Subcutaneous abdominal adipose tissue (tissue), 5 donors: Measurements from ENCODE around the gene MYT1.
"Not testable (repeated sequence)": the region's sequence is repeated elsewhere in the genome, so short reads cannot be mapped to it uniquely, and the experiment has no call there.

Source experiments
- H3K27ac ChIP-seq: one replicate; pipeline ENCODE4 v1.7.0; 2013; ENCODE audit warnings: low read depth, mild to moderate bottlenecking, inconsistent platforms, low read length, moderate library complexity
- H3K27me3 ChIP-seq, 5 donors: one replicate each; pipeline ENCODE4 v1.7.0; 2013; ENCODE audit warnings: low read length in 5 of 5, inconsistent platforms in 1 of 5; ENCODE audit not compliant: control insufficient read depth in 5 of 5, insufficient read depth in 4 of 5
- H3K36me3 ChIP-seq, 5 donors: one replicate each; pipeline ENCODE4 v1.7.0; 2013; ENCODE audit warnings: low read length in 5 of 5; ENCODE audit not compliant: control insufficient read depth in 5 of 5, insufficient read depth in 5 of 5
- H3K4me1 ChIP-seq, 5 donors: one replicate each; pipeline ENCODE4 v1.7.0; 2013; ENCODE audit warnings: low read length in 5 of 5, mild to moderate bottlenecking in 3 of 5, moderate library complexity in 1 of 5; ENCODE audit not compliant: control insufficient read depth in 5 of 5, insufficient read depth in 5 of 5
- H3K4me3 ChIP-seq, 5 donors: one replicate each; pipeline ENCODE4 v1.7.0; 2013; ENCODE audit warnings: low read length in 5 of 5, low read depth in 1 of 5
- H3K9ac ChIP-seq, 5 donors: one replicate each; pipeline ENCODE4 v1.7.0; 2013; ENCODE audit warnings: low read length in 5 of 5, mild to moderate bottlenecking in 4 of 5, moderate library complexity in 3 of 5
- H3K9me3 ChIP-seq, 5 donors: one replicate each; pipeline ENCODE4 v1.7.0; 2013; ENCODE audit warnings: low read length in 5 of 5; ENCODE audit not compliant: control insufficient read depth in 5 of 5
- donor health status: healthy.
- donor health status: healthy.
- donor health status: healthy.
- donor health status: healthy.
- donor health status: healthy.

Gene MYT1

DNA sequence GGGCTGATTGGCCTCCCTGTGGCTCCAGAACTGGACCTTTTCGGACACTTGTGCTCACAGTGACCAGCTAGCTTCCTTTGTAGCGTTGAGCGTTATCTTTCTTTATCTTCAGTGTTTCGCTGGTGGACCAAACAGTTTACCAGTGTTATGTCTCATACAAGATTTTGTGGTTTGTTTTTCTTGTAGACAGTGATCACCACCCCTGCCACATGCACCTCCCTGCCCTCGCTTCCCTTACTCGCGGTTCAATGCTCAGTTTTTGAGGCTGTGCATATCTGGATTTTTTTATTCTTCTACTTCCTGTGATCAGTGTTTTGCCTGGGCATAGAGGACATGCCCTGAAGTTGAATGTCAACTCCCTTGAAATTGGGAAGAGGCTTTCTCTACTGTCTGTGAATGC lies 16.4 kb downstream of the MYT1 start:
- H3K9ac ChIP-seq, result no peak overlapping the region

GRCh38 chr20:64181391-64181790 lies 17.1 kb downstream of the MYT1 start:
- no peak overlapping the region for H3K4me3 ChIP-seq
- H3K9ac ChIP-seq, result no peak overlapping the region
- H3K36me3 ChIP-seq, result no peaks in the 10 kb centered on the region
- peaks cover 0 to 4% (median 0%) of the 10 kb centered on the region in 5 donors for H3K4me1 ChIP-seq
- H3K27me3 ChIP-seq, result peaks cover 0 to 8% (median 3%) of the 10 kb centered on the region in 5 donors
- H3K27ac ChIP-seq, result no peak overlapping the region
- peaks cover 0 to 4% (median 0%) of the 10 kb centered on the region in 5 donors for H3K9me3 ChIP-seq

More for the DNA sequence above, 16.4 kb downstream of the MYT1 start:
- no peak overlapping the region for H3K4me3 ChIP-seq
- H3K4me1 ChIP-seq, result peaks cover 0 to 4% (median 0%) of the 10 kb centered on the region in 5 donors
- peaks cover 0 to 4% (median 0%) of the 10 kb centered on the region in 5 donors for H3K9me3 ChIP-seq
- H3K27ac ChIP-seq, result no peak overlapping the region
- H3K36me3 ChIP-seq, result no peaks in the 10 kb centered on the region
- H3K27me3 ChIP-seq, result peaks cover 0 to 8% (median 3%) of the 10 kb centered on the region in 5 donors

DNA sequence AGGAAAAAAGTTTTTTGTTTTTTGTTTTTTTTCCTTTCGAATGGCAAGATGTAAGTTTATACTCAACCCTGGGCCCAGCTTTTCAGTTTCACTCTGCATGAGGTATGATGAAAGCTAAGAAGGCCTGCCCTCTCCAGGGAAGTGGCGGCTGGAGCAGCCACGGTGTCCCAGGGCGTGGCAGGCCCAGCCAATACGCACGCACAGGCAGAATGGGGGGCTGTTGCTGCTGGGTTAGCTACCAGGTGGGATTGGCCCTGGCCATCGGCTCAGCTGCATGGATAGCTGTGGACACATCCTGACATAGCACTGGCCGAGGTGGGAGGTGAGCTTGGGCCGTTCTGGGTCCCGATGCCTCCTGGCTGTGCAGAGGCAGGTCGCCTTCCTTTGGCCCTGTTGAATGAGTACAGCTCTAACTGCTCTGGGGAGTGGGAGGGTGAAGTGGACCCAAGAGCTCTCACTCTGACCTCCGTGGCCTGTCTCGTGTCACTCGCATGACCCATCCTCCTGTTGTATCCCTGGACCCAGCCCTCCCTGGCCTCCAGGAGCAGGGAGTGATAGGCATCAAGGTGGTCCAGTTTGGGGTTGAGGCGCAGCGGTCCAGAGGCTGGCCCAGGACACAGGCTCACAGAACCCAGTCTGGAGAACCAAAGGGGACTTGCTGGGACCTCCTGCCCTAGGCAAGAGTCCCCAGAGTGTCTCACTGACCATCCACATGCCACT lies 18.1 kb downstream of the MYT1 start:
- Histone ChIP-seq H3K4me1 (no peaks in the 10 kb centered on the region), H3K27ac (no peak overlapping the region), H3K9ac (no peak overlapping the region), H3K9me3 (peaks cover 0 to 4% (median 0%) of the 10 kb centered on the region in 5 donors), H3K27me3 (peaks cover 0 to 6% (median 3%) of the 10 kb centered on the region in 5 donors), H3K4me3 (no peak overlapping the region), H3K36me3 (no peaks in the 10 kb centered on the region)

DNA sequence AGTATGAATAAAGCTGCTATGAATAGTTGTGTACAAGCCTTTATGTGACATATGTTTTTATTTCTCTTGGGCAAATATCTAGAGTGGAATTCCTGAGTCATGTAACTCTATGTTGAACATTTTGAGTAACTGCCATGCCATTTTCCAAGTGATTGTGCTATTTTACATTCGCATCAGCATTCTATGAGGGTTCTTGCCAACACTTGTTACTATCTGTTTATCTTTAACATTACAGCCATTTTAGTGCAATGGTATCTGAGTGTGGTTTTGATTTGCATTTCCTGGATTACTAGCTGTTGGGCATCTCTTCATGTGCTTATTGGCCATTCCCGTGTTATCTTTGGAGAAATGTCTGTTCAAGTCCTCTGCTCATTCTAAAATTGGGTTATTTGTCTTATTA lies 19.1 kb downstream of the MYT1 start:
- Histone ChIP-seq H3K27ac (no peak overlapping the region), H3K4me3 (no peak overlapping the region), H3K9ac (no peak overlapping the region), H3K4me1 (no peaks in the 10 kb centered on the region), H3K27me3 (peaks cover 0 to 6% (median 0%) of the 10 kb centered on the region in 5 donors), H3K36me3 (no peaks in the 10 kb centered on the region), H3K9me3 (peaks cover 0 to 4% (median 0%) of the 10 kb centered on the region in 5 donors)

DNA sequence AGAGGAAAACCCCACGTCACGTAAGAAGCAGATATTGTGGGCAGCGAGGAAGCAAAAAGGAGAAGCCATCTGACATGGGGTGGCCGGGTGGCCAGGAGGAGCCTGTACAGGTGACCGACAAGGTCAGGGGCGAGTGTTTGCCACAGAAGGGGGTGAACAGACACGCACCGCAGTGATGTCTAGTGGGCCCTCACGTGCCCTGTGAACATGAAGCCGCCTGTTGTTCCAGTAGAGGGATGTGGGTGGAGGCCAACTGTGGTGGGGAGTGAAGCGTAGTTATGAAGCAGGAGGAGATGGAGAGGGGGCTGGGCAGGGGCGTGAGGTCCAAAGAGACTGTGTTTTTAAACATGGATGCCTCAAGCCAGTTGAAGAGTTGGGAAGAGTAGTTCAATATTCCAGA lies 20.5 kb downstream of the MYT1 start:
- Histone ChIP-seq H3K9me3 (peaks cover 0 to 4% (median 0%) of the 10 kb centered on the region in 5 donors), H3K27me3 (peaks cover 0 to 7% (median 3%) of the 10 kb centered on the region in 5 donors), H3K4me3 (no peak overlapping the region), H3K27ac (no peak overlapping the region), H3K9ac (no peak overlapping the region), H3K4me1 (peaks cover 0 to 13% (median 0%) of the 10 kb centered on the region in 5 donors), H3K36me3 (no peaks in the 10 kb centered on the region)

DNA sequence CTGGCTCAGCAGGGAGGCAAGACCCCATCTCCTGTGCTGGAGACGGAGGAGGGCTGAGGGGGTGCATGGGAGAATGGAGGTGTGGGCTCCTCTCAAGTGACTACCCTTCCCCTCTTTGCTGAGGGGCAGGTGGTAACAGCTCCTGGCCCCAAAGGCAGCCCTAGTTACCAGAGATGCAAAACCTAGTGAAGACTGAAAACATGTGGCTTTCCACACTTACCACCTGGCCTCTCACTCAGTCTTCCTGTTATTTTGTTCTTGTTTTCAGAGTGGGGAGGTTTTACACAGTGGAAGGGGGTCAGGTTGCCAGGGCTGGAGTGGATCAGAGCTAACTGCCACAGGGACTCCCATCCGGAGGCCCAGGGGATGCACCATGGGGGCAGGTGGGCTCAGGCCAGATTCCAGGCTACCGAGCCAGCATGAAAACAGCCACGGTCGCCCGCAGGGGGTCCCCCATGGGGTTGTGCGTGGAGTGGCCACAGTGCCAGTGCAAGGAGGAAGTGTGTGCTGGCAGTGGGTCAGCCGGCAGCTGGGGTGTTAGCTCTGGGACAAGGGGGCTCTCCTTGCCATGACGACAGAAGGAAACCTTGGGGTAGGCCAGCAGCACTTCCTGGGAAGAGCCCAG lies 21.1 kb downstream of the MYT1 start:
- Histone ChIP-seq H3K4me1 (peaks cover 0 to 13% (median 0%) of the 10 kb centered on the region in 5 donors), H3K27me3 (peaks cover 0 to 7% (median 3%) of the 10 kb centered on the region in 5 donors), H3K4me3 (no peak overlapping the region), H3K9me3 (peaks cover 0 to 4% (median 0%) of the 10 kb centered on the region in 5 donors), H3K9ac (no peak overlapping the region), H3K27ac (no peak overlapping the region), H3K36me3 (no peaks in the 10 kb centered on the region)

- Histone ChIP-seq H3K4me3 (no peak overlapping the region), H3K9ac (no peak overlapping the region), H3K4me1 (peaks cover 0 to 13% (median 0%) of the 10 kb centered on the region in 5 donors), H3K36me3 (no peaks in the 10 kb centered on the region), H3K9me3 (peaks cover 0 to 4% (median 0%) of the 10 kb centered on the region in 5 donors), H3K27ac (no peak overlapping the region), H3K27me3 (peaks cover 0 to 7% (median 3%) of the 10 kb centered on the region in 5 donors)
Observed at GRCh38 chr20:64186071-64186598, 21.9 kb downstream of the MYT1 start.

DNA sequence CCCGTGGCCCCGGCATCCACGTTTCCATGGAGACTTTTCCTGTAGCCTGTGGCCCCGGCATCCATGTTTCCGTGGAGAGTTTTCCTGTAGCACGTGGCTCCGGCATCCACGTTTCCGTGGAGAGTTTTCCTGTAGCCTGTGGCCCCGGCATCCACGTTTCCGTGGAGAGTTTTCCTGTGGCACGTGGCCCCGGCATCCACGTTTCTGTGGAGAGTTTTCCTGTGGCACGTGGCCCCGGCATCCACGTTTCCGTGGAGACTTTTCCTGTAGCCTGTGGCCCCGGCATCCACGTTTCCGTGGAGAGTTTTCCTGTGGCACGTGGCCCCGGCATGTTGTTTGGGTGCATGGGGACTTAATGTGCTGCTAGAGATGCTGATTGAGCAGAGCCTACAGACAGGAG lies 23.0 kb downstream of the MYT1 start:
- not testable (repeated sequence) for H3K4me3 ChIP-seq, H3K9me3 ChIP-seq, H3K9ac ChIP-seq, H3K27ac ChIP-seq, H3K36me3 ChIP-seq
- Histone ChIP-seq H3K4me1 (peaks cover 0 to 13% (median 0%) of the 10 kb centered on the region in 5 donors), H3K27me3 (peaks cover 3 to 12% (median 8%) of the 10 kb centered on the region in 5 donors)

DNA sequence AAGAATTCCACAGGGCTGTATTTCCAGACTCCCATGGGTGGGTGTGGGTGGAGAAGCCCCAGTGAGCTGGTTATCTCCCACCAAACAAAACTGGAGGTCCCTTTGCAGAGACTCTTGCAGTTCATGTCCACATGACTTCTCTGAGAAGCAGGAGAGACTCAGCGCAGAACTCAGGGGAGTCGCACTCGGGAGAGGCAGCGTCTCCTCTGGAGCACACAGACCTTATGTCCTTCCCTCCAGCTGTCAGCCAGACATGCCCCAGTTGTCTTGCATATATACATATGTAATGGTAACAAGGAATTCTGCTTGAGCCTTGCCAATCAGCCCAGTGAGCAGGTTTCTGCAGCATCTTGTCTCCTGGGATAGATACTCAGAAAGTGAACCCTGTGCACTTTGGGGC lies 23.8 kb downstream of the MYT1 start:
- Histone ChIP-seq H3K9me3 (peaks cover 0 to 4% (median 0%) of the 10 kb centered on the region in 5 donors), H3K36me3 (no peaks in the 10 kb centered on the region), H3K4me1 (peaks cover 0 to 13% (median 0%) of the 10 kb centered on the region in 5 donors), H3K9ac (no peak overlapping the region), H3K27me3 (peaks cover 6 to 17% (median 13%) of the 10 kb centered on the region in 5 donors), H3K27ac (no peak overlapping the region), H3K4me3 (no peak overlapping the region)
